Astrocyte (in vitro differentiated cells and primary cell): Measurements from ENCODE around the gene ANTXR2. TPM values are rescaled to one million over a fixed set of nuclear protein-coding genes. Genes with fewer than 3 reads are reported as not detected.
A peak's percentile ranks its signal among the peaks of the same experiment; 100 is the strongest.

Experiments
- DNase-seq: peaks from one replicate; pipeline ENCODE4 v3.0.0-alpha.2; 2010; ENCODE audit warnings: low read depth
- FAIRE-seq: peaks from 2 replicates; lab custom pipeline; 2011; peaks lifted over from hg19 to GRCh38; lab: Jason Lieb, UNC
- H2AFZ ChIP-seq: 2 replicates; pipeline ENCODE4 v1.6.0; 2012; ENCODE audit warnings: low read depth, low read length, inconsistent platforms
- H3K27ac ChIP-seq: 2 replicates; pipeline ENCODE4 v1.5.1; 2011; ENCODE audit warnings: low read depth, low read length, inconsistent platforms
- H3K27me3 ChIP-seq: 2 replicates; pipeline ENCODE4 v1.6.0; 2011; ENCODE audit warnings: low read length, inconsistent platforms; ENCODE audit not compliant: insufficient read depth
- H3K36me3 ChIP-seq: 2 replicates; pipeline ENCODE4 v1.5.1; 2011; ENCODE audit warnings: low read length, inconsistent platforms; ENCODE audit not compliant: insufficient read depth
- H3K4me1 ChIP-seq: 2 replicates; pipeline ENCODE4 v1.5.1; 2011; ENCODE audit warnings: low read length, inconsistent platforms; ENCODE audit not compliant: insufficient read depth
- H3K4me2 ChIP-seq: 2 replicates; pipeline ENCODE4 v1.6.0; 2012; ENCODE audit warnings: low read length, inconsistent platforms
- H3K4me3 ChIP-seq: 2 replicates; pipeline ENCODE4 v1.5.1; 2011; ENCODE audit warnings: low read depth, mild to moderate bottlenecking, low read length, inconsistent platforms; ENCODE audit not compliant: insufficient read depth
- H3K79me2 ChIP-seq: 2 replicates; pipeline ENCODE4 v1.6.0; 2012; ENCODE audit warnings: mild to moderate bottlenecking, low read length, inconsistent platforms; ENCODE audit not compliant: insufficient read depth
- H3K9ac ChIP-seq: 2 replicates; pipeline ENCODE4 v1.6.0; 2012; ENCODE audit warnings: mild to moderate bottlenecking, low read length, inconsistent platforms
- H3K9me3 ChIP-seq: 2 replicates; pipeline ENCODE4 v1.5.1; 2012; ENCODE audit warnings: low read depth, mild to moderate bottlenecking, low read length, inconsistent platforms; ENCODE audit not compliant: insufficient read depth
- H4K20me1 ChIP-seq: 2 replicates; pipeline ENCODE4 v1.6.0; 2012; ENCODE audit warnings: low read length, inconsistent platforms; ENCODE audit not compliant: insufficient read depth
- H3K27ac Mint-ChIP-seq: one replicate; pipeline ENCODE4 v1.8.0; 2021; ENCODE audit warnings: mild to moderate bottlenecking, mixed read lengths; ENCODE audit not compliant: unreplicated experiment
- H3K27me3 Mint-ChIP-seq: one replicate; pipeline ENCODE4 v1.8.0; 2021; ENCODE audit warnings: low read depth, mixed read lengths; ENCODE audit not compliant: unreplicated experiment
- H3K36me3 Mint-ChIP-seq: one replicate; pipeline ENCODE4 v1.8.0; 2021; ENCODE audit warnings: low read depth, mixed read lengths; ENCODE audit not compliant: unreplicated experiment
- H3K4me1 Mint-ChIP-seq: one replicate; pipeline ENCODE4 v1.8.0; 2021; ENCODE audit warnings: low read depth, mixed read lengths; ENCODE audit not compliant: unreplicated experiment
- H3K4me3 Mint-ChIP-seq: one replicate; pipeline ENCODE4 v1.8.0; 2021; ENCODE audit warnings: mild to moderate bottlenecking, moderate library complexity, mixed read lengths; ENCODE audit not compliant: unreplicated experiment
- H3K9me3 Mint-ChIP-seq: one replicate; pipeline ENCODE4 v1.8.0; 2021; ENCODE audit warnings: mild to moderate bottlenecking, mixed read lengths; ENCODE audit not compliant: unreplicated experiment
- EZH2 ChIP-seq: IDR thresholded peaks from 2 replicates; pipeline ENCODE4 v1.6.1; 2012; ENCODE audit warnings: mild to moderate bottlenecking, low read length, inconsistent platforms; ENCODE audit not compliant: insufficient read depth
- total RNA-seq: library from RNA; stranded (reverse); gene quantifications from 2 replicates; pipeline ENCODE4 v1.2.1, GENCODE V29; 2021
- TF ChIP-seq, protein P1 (sequence below): IDR thresholded peaks from 2 replicates; pipeline ENCODE4 v1.5.1; 2011; ENCODE audit warnings: low read depth, mild to moderate bottlenecking, inconsistent platforms, low read length, moderate library complexity; ENCODE audit not compliant: insufficient read depth

Gene ANTXR2
- total RNA-seq, 1 donor from 2014 or later = 34.7 TPM

DNA sequence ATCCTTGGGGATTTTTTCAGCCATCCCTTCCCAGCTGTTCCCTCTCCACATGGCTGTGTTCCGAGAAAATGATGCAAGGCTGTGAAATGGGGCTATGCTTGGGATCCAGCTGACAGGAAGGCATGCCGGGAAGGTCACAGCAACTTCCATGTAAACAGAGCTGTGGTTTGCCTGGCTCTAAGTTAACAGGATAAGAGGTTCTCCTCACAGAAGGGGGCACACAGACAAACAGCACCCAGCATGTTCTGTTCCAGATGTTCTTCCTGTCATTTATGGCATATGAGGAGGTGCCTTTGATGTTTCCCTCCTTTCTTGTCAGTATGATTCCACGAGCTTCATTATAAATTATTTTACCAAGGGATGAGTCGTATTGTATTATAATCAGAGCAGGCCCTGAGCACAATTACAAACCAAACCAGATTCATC is 220.7 kb downstream of the ANTXR2 start:
- Histone ChIP-seq H3K79me2 (no peaks in the 10 kb centered on the region), H3K4me3 (no peak overlapping the region), H3K4me2 (no peak overlapping the region), H3K9ac (no peak overlapping the region), H4K20me1 (no peaks in the 10 kb centered on the region), H3K27ac (no peak overlapping the region), H3K27me3 (no peaks in the 10 kb centered on the region), H3K36me3 (no peaks in the 10 kb centered on the region), H2AFZ (peak overlapping the region; percentile 53), H3K4me1 (no peaks in the 10 kb centered on the region), H3K9me3 (no peaks in the 10 kb centered on the region)
- Mint-ChIP-seq H3K9me3 (peaks cover 4% of the 10 kb centered on the region), H3K4me3 (no peak overlapping the region), H3K27me3 (no peaks in the 10 kb centered on the region), H3K36me3 (no peaks in the 10 kb centered on the region), H3K27ac (peak overlapping the region; percentile 70), H3K4me1 (peaks cover 7% of the 10 kb centered on the region)
- no peak for TF ChIP-seq EZH2
- TF ChIP-seq, protein P1, sequence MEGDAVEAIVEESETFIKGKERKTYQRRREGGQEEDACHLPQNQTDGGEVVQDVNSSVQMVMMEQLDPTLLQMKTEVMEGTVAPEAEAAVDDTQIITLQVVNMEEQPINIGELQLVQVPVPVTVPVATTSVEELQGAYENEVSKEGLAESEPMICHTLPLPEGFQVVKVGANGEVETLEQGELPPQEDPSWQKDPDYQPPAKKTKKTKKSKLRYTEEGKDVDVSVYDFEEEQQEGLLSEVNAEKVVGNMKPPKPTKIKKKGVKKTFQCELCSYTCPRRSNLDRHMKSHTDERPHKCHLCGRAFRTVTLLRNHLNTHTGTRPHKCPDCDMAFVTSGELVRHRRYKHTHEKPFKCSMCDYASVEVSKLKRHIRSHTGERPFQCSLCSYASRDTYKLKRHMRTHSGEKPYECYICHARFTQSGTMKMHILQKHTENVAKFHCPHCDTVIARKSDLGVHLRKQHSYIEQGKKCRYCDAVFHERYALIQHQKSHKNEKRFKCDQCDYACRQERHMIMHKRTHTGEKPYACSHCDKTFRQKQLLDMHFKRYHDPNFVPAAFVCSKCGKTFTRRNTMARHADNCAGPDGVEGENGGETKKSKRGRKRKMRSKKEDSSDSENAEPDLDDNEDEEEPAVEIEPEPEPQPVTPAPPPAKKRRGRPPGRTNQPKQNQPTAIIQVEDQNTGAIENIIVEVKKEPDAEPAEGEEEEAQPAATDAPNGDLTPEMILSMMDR = no peak
- DNase-seq (peak; percentile 9), FAIRE-seq (no peak)

DNA sequence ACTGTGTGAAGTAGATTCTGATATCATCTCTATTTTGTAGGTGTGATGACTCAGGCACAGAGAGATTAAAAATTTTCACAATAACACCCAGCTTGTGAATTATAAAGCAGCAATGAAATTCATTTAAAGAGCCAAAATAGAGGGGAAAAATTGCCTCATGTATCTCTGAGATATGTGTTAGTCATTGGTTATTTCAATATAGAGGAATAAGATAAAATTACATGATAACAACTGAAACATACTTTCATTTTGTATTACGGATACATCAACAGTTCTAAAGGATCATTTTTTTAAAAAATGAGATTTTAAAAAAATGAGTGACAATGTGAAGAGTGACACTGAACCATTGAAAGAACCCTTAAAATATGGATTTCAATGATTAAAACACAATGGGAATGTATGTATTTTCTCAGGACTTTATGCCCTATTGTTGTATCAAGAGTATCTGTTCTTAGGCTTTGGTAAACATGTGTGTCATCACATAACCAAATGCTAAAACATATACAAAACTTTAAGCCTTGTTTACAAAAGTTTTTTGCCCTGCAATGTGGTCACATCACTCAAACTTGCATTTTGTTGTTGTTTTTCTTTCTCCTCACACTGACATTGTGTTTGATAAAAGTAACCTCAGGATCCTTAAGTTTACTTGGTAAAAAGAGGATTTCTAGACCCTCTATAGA is 221.3 kb downstream of the ANTXR2 start:
- no peaks in the 10 kb centered on the region for H3K27me3 Mint-ChIP-seq
- H4K20me1 ChIP-seq = no peaks in the 10 kb centered on the region
- no peak overlapping the region for H3K4me3 ChIP-seq
- DNase-seq (peak; percentile 18), FAIRE-seq (no peak)
- H3K4me3 Mint-ChIP-seq = no peak overlapping the region
- H3K4me2 ChIP-seq = no peak overlapping the region
- H3K9me3 ChIP-seq = no peaks in the 10 kb centered on the region
- no peak overlapping the region for H3K9ac ChIP-seq
- TF ChIP-seq EZH2 = no peak
- TF ChIP-seq, protein P1 = no peak
- no peaks in the 10 kb centered on the region for H3K4me1 ChIP-seq
- H3K9me3 Mint-ChIP-seq = peaks cover 4% of the 10 kb centered on the region
- no peaks in the 10 kb centered on the region for H3K27me3 ChIP-seq
- H3K79me2 ChIP-seq = no peaks in the 10 kb centered on the region
- H3K36me3 ChIP-seq = no peaks in the 10 kb centered on the region
- no peak overlapping the region for H3K27ac ChIP-seq
- H3K36me3 Mint-ChIP-seq = no peaks in the 10 kb centered on the region
- peaks cover 7% of the 10 kb centered on the region for H3K4me1 Mint-ChIP-seq
- H3K27ac Mint-ChIP-seq = peak overlapping the region; percentile 70
- peak overlapping the region; percentile 53 for H2AFZ ChIP-seq

Other genes starting within 250 kb of the ANTXR2 start
- gene PRDM8, start 124.3 kb upstream of the ANTXR2 start, total RNA-seq = 0.19 and 0.25 TPM in 2 replicates
- gene FGF5, start 193.4 kb upstream of the ANTXR2 start, total RNA-seq = 2.1 and 2.4 TPM in 2 replicates